Retinal pigment epithelial cell (primary cell): ENCODE measurements around the gene KRT15.
A peak's percentile ranks its signal among the peaks of the same experiment; 100 is the strongest.

Experiments used
- DNase-seq: peaks from one replicate; pipeline ENCODE4 v3.0.0-alpha.2; 2010; ENCODE audit warnings: low read depth
- H3K4me3 ChIP-seq: 2 replicates; pipeline ENCODE4 v1.5.1; 2011; ENCODE audit warnings: mild to moderate bottlenecking, low read length, control low read depth, moderate library complexity
- TF ChIP-seq, protein P1 (sequence below): conservative IDR thresholded peaks from 2 replicates; pipeline ENCODE4 v1.5.1; 2011; ENCODE audit warnings: low read depth, low read length, control low read depth, inconsistent platforms

Gene KRT15

DNA sequence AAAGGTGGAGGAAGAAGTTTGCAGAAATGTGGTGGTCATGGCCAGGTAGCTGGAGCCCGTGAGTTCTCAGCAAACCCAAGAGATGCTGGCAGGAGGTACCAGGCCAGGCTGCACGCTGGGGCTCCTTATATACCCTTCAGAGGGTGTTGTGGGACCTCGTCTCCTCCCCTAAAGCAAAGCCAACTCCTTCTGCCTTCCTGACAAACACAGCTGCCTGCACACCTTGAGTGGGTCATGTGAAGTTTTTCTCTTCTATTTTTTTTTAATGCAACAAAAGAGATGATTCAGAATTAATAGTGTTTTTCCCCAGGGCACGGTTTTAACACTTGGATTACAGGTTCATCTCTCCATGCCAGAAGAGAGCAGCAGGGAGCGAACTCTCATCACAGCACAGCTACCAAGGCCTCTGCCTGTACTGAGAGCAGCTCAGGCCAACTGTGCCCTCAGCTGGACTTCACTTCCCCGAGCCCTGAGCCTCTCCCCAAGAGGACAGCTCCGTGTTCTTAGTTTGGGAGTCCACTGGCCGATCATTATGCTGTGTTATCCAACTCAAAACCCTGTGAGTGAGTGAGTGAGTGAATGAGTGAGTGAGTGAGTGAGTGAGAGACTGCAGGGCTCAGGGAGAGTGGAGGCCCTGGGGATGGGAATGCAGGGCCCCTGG, at the start of gene KRT15:
Gene KRT15, minus strand, starts transcription at position 102 of the 661 bp plus-strand sequence. Its CDS starts 63 bp downstream, at position 39.
- no peak within 1 kb of the TSS for H3K4me3 ChIP-seq

DNA sequence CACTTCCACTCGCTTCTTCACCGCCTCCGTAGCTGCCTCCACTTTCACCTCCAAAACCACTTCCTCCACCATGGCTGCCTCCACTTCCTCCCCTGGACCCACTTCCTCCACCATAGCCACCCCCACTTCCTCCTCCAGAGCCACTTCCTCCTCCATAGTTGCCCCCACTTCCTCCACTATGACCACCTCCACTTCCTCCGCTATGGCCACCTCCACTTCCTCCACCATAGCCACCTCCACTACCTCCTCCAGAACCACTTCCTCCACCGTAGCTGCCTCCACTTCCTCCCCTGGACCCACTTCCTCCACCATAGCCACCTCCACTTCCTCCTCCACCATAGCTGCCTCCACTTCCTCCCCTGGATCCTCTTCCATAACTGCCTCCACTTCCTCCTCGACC, 48.6 kb upstream of the KRT15 start:
- TF ChIP-seq, protein P1, sequence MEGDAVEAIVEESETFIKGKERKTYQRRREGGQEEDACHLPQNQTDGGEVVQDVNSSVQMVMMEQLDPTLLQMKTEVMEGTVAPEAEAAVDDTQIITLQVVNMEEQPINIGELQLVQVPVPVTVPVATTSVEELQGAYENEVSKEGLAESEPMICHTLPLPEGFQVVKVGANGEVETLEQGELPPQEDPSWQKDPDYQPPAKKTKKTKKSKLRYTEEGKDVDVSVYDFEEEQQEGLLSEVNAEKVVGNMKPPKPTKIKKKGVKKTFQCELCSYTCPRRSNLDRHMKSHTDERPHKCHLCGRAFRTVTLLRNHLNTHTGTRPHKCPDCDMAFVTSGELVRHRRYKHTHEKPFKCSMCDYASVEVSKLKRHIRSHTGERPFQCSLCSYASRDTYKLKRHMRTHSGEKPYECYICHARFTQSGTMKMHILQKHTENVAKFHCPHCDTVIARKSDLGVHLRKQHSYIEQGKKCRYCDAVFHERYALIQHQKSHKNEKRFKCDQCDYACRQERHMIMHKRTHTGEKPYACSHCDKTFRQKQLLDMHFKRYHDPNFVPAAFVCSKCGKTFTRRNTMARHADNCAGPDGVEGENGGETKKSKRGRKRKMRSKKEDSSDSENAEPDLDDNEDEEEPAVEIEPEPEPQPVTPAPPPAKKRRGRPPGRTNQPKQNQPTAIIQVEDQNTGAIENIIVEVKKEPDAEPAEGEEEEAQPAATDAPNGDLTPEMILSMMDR = no peak
- DNase-seq = no peak
- H3K4me3 ChIP-seq = no peak overlapping the region

More for the DNA sequence above, at the start of gene KRT15:
- TF ChIP-seq, protein P1 = peak; percentile 17
- no peak for DNase-seq

DNA sequence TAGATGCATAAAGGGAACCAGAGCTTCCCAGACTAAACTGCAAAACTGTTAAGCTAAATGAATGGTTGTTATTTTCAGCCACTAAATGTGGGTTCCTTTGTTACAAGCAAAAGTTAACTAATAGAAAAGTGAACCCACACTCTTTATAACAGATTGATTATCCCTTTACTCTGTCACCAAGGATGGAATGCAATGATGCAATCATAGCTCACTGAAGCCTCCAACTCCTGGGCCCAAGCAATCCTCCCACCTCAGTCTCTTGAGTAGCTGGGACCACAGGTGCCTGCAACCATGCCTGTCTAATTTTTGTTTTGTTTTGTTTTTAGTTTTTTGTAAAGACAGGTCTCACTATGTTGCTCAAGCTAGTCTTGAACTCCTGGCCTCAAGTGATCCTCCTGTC, 46.6 kb upstream of the KRT15 start:
- TF ChIP-seq, protein P1 = no peak
- DNase-seq = no peak
- no peak overlapping the region for H3K4me3 ChIP-seq

DNA sequence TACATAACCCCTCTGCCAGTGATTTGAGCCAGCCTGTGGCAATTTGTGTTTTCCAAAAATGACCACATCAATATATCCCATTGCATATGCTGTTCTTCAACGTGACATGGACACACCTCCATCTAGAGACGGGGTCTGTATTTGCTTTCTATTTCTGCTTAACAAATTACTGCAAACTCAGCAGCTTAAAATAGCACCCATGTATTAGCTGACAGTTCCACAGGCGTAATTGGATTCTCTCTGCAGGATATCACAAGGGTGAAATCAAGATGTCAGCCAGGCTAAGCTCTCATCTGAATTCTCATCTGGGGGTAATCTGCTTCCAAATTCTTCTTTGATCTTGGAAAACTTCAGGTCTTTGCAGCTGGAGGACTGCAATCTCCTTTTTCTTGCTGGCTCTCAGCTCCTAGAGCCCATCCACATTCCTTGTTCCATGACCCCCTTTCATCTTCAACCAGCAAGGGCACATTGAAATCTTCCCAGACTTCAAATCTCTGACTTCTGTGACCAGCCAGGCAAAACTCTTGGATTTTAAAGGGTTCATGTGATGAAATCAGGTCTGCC, 45.0 kb upstream of the KRT15 start:
- no peak overlapping the region for H3K4me3 ChIP-seq
- no peak for DNase-seq
- TF ChIP-seq, protein P1 = no peak

DNA sequence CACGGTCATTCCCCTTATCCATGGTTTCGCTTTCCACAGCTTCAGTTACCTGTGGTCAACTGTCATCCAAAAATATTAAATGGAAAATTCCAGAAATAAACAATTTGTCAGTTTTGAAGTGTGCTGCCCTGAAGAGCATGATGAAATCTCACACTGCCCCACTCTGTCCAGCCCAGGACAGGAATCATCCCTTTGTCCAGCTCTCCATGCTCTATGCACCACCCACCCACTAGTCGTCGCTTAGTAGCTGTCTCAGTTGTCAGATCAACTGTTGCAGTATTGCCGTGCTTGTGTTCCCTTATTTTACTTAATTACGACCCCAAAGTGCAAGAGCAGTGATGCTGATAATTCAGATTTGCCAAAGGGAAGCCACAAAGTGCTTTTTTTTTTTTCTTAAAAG, 42.9 kb upstream of the KRT15 start:
- TF ChIP-seq, protein P1 = no peak
- no peak overlapping the region for H3K4me3 ChIP-seq
- DNase-seq = no peak

DNA sequence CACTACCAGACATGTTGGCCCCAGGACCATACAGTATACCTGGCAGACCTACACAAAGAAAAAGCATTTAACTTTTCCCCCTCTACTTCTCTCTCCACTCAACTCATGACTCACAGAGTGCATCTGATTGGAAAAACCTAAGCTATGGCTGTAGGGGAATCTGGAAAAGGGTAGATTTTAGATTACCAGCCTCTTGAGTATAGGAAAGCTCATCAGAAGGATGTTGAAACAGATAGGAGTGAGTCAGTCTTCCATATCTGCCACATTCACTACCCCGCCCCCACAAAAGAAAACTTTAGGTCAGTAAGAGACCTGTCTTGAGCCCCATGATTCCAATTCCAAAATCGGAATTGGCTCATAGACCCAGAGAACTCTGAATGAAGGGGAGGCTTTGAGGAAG, 40.9 kb upstream of the KRT15 start:
- TF ChIP-seq, protein P1 = no peak
- DNase-seq = no peak
- H3K4me3 ChIP-seq = no peak overlapping the region

DNA sequence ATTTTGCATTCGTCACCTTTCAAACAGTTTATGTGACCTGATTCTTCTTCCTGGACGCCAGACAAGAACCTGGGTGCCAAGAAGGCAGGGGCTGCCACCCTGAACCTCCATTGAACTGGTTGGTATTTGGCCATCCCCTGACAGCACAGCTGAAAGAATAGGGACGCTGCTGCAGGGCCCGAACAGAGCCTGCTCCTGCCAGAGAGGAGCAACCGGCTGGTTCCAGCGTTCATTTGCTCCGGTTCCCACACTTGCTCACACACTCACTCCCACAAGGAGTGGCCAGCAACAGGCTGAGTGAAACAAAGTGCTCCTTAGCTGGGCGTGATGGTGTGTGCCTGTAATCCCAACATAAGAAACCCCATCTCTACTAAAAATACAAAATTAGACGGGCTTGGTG, 38.2 kb upstream of the KRT15 start:
- TF ChIP-seq, protein P1 = no peak
- DNase-seq = no peak
- H3K4me3 ChIP-seq = no peak overlapping the region
